Gastrocnemius medialis (tissue), 4 donors: ENCODE data around the gene CDCA8.

Experiments
- CTCF ChIP-seq, 5 experiments: fragments of 450-650 bp in 3 of 5; fragments of 200-600 bp in 2 of 5; sonication (generic) in 2 of 5; IDR thresholded peaks in 4 of 5; conservative IDR thresholded peaks in 1 of 5; 1 replicate in 4 of 5; 2 replicates in 1 of 5; pipeline ENCODE4 v1.5.1; 2016 to 2019; ENCODE audit warnings: antibody characterized with exemption in 5 of 5, mild to moderate bottlenecking in 3 of 5, moderate library complexity in 3 of 5
- POLR2A ChIP-seq, 2 donors: fragments of 450-650 bp; IDR thresholded peaks; one replicate each; pipeline ENCODE4 v1.6.1; 2017; ENCODE audit warnings: antibody characterized with exemption in 2 of 2, mild to moderate bottlenecking in 2 of 2, moderate library complexity in 2 of 2

DNA sequence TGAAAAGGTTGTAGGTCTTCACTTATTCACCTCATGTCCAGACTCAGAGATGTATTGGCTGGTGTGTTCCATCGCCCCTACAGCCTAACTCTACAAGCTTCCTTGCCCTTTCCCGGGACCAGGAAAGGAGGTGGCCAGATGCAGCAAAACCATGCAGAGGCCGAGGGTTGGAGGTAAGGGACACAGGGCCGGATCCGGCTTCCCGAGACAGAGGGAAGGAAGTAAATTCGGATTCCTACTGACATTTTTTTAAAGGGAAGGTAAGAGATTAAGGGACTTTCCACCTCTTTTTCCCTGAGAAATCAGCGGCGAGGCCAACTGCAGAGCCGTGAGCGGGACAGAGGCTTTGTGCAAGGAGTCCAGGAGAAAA lies 59.9 kb downstream of the CDCA8 start:
- TF ChIP-seq POLR2A (IDR thresholded peaks at IDR 0.05): no peak
- no peak for TF ChIP-seq CTCF (IDR thresholded peaks at IDR 0.05 in 4 of 5, conservative IDR thresholded peaks at IDR 0.05 in 1 of 5)
